HepG2 (cell line): ENCODE measurements around the gene ZNF217.

ENCODE experiments used
- POLR2AphosphoS5 ChIP-seq: IDR thresholded peaks from 2 replicates; pipeline ENCODE4 v1.6.1; 2012; ENCODE audit warnings: low read depth, low read length
- TF ChIP-seq, protein P1 (sequence below): IDR thresholded peaks from 2 replicates; pipeline ENCODE4 v1.6.1; 2016; ENCODE audit warnings: low read depth, borderline replicate concordance

DNA sequence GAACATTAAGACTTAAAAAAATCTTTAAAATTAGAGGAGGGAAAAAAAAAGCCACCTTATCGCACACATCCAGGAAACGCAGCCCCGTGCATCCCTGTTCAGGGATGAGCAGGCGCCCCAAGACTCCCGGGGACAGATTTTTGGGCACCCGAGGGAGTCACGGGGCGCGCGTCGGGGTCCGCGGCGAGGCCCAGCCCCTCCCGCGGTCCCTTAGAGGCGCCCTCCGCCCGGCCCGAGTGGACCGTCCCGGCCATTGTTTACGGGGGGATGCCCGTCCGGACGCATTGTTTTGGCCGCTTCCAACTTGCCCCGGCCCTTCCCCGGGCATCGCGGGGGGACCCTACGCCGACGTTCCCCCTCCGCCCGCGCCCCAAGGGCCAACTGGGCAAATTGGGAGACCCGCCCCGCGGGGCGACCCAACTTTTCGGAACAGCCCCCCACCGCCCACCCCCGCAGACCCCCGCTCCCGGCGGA, 610 bp downstream of the ZNF217 start:
- no peak for TF ChIP-seq POLR2AphosphoS5
- TF ChIP-seq, protein P1, sequence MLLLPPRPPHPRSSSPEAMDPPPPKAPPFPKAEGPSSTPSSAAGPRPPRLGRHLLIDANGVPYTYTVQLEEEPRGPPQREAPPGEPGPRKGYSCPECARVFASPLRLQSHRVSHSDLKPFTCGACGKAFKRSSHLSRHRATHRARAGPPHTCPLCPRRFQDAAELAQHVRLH: no peak
